ENCODE data around the gene HAUS8. TPM values are rescaled to one million over a fixed set of nuclear protein-coding genes. Genes with fewer than 3 reads are reported as not detected.

The HAUS8 gene
- total RNA-seq, 2 experiments from 2014 or later: 47.3 to 74.1 TPM

DNA sequence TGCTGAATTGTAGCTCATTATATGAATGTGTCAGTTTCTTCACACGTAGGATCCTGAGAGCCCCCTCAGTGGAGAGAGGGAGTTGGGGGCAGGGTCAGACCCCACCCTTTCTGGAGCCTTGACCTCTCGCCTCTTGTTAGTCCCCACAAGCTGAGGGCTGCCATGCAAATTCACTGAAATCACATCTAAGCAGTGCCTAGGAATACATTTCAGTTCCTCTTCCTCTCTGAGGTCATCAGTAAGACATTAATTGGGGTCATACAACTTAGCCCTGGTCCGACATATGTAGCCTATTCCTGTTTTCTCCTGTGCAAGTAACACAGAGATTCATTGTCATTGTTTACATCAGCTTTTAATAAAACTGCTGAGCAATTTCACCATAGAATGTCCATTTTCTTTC, 30.3 kb upstream of the HAUS8 start:
- H3K79me2 ChIP-seq (ENCODE audit: insufficient read depth, low read depth, low read length): peaks cover 71% of the 10 kb centered on the region; the same call in 1 of the 2 replicates
- no peak overlapping the region for H2AFZ ChIP-seq (ENCODE audit: low read length)
- H3K9me2 ChIP-seq (ENCODE audit: insufficient read depth, low read length): no peaks in the 10 kb centered on the region
- H3K4me3 ChIP-seq (ENCODE audit: low read depth, low read length, poor library complexity, severe bottlenecking): peak overlapping the region; percentile 57
- ChIA-PET CTCF (ENCODE audit: unreplicated experiment) (interaction anchor here (0.6 kb wide), 1 partner anchor 11 kb away, joined by 3 read pairs; no protein-coding TSS in a partner anchor), POLR2A (interaction anchor here (0.6 to 1.5 kb wide), 4 partner anchors 16 to 429 kb away, joined by 3 to 5 read pairs (median 3); partner anchors contain the start of gene BABAM1)
- H4K20me1 ChIP-seq (ENCODE audit: insufficient read depth, low read length): no peaks in the 10 kb centered on the region
- no TSS peak for BruUV-seq (replicated peaks)
- H3K36me3 ChIP-seq (ENCODE audit: insufficient read depth, low read length): peaks cover 76% of the 10 kb centered on the region
- intact Hi-C loops (cut with micrococcal nuclease; ENCODE audit: unreplicated experiment): no loop called here
- TF ChIP-seq EZH2phosphoT487 (IDR thresholded peaks at IDR 0.05; ENCODE audit: borderline replicate concordance, low read depth, low read length) (no peak), CTCF (conservative IDR thresholded peaks at IDR 0.05; ENCODE audit: low read length) (no peak)
- peak; percentile 66 for DNase-seq (ENCODE audit: low spot score)
- H3K4me1 ChIP-seq (ENCODE audit: insufficient read depth, low read length, poor library complexity, severe bottlenecking): peaks cover 53% of the 10 kb centered on the region
- H3K9me3 ChIP-seq (ENCODE audit: low read length): peaks cover 14% of the 10 kb centered on the region; the same call in 1 of the 2 replicates
- peak overlapping the region; percentile 94 for H3K4me2 ChIP-seq (ENCODE audit: low read length)
- peak overlapping the region; percentile 75 for H3K27ac ChIP-seq (ENCODE audit: low read depth, low read length, poor library complexity, severe bottlenecking)

- Histone ChIP-seq H3K27ac (ENCODE audit: low read depth, low read length, poor library complexity, severe bottlenecking) (peak overlapping the region; percentile 75), H3K36me3 (ENCODE audit: insufficient read depth, low read length) (peaks cover 69% of the 10 kb centered on the region), H3K4me1 (ENCODE audit: insufficient read depth, low read length, poor library complexity, severe bottlenecking) (peaks cover 44% of the 10 kb centered on the region), H3K4me2 (ENCODE audit: low read length) (peak overlapping the region; percentile 94), H2AFZ (ENCODE audit: low read length) (no peak overlapping the region), H4K20me1 (ENCODE audit: insufficient read depth, low read length) (no peaks in the 10 kb centered on the region), H3K79me2 (ENCODE audit: insufficient read depth, low read depth, low read length) (peaks cover 65% of the 10 kb centered on the region; the same call in 1 of the 2 replicates), H3K9me2 (ENCODE audit: insufficient read depth, low read length) (no peaks in the 10 kb centered on the region), H3K9me3 (ENCODE audit: low read length) (peaks cover 14% of the 10 kb centered on the region; the same call in 1 of the 2 replicates), H3K4me3 (ENCODE audit: low read depth, low read length, poor library complexity, severe bottlenecking) (peak overlapping the region; percentile 57)
- TF ChIP-seq EZH2phosphoT487 (IDR thresholded peaks at IDR 0.05; ENCODE audit: borderline replicate concordance, low read depth, low read length) (no peak), CTCF (conservative IDR thresholded peaks at IDR 0.05; ENCODE audit: low read length) (peak; percentile 10; the same call in 1 of the 2 replicates)
- no TSS peak for BruUV-seq (replicated peaks)
- ChIA-PET POLR2A (interaction anchor here (0.6 to 1.1 kb wide), 2 partner anchors 17 to 20 kb away, joined by 3 read pairs; no protein-coding TSS in a partner anchor), CTCF (ENCODE audit: unreplicated experiment) (no interaction called here)
- intact Hi-C loops (cut with micrococcal nuclease; ENCODE audit: unreplicated experiment): no loop called here
- DNase-seq (ENCODE audit: low spot score): no peak
Observed at GRCh38 chr19:17104679-17105078, 29.4 kb upstream of the HAUS8 start.

GRCh38 chr19:17103177-17103576, 27.9 kb upstream of the HAUS8 start:
- BruUV-seq (replicated peaks): no TSS peak
- H3K4me1 ChIP-seq (ENCODE audit: insufficient read depth, low read length, poor library complexity, severe bottlenecking): peaks cover 40% of the 10 kb centered on the region
- no peak overlapping the region for H3K27ac ChIP-seq (ENCODE audit: low read depth, low read length, poor library complexity, severe bottlenecking)
- H3K9me3 ChIP-seq (ENCODE audit: low read length): peaks cover 14% of the 10 kb centered on the region; the same call in 1 of the 2 replicates
- POLR2A ChIA-PET: no interaction called here
- H3K4me2 ChIP-seq (ENCODE audit: low read length): no peak overlapping the region
- TF ChIP-seq EZH2phosphoT487 (IDR thresholded peaks at IDR 0.05; ENCODE audit: borderline replicate concordance, low read depth, low read length): no peak
- TF ChIP-seq CTCF (conservative IDR thresholded peaks at IDR 0.05; ENCODE audit: low read length): peak; percentile 77
- H4K20me1 ChIP-seq (ENCODE audit: insufficient read depth, low read length): no peaks in the 10 kb centered on the region
- H3K4me3 ChIP-seq (ENCODE audit: low read depth, low read length, poor library complexity, severe bottlenecking): no peak overlapping the region
- CTCF ChIA-PET (ENCODE audit: unreplicated experiment): no interaction called here
- intact Hi-C loops (cut with micrococcal nuclease; ENCODE audit: unreplicated experiment): no loop called here
- DNase-seq (ENCODE audit: low spot score): no peak
- H3K36me3 ChIP-seq (ENCODE audit: insufficient read depth, low read length): peaks cover 65% of the 10 kb centered on the region
- H3K9me2 ChIP-seq (ENCODE audit: insufficient read depth, low read length): no peaks in the 10 kb centered on the region
- H3K79me2 ChIP-seq (ENCODE audit: insufficient read depth, low read depth, low read length): peaks cover 66% of the 10 kb centered on the region; the same call in 1 of the 2 replicates
- no peak overlapping the region for H2AFZ ChIP-seq (ENCODE audit: low read length)
